Umbilical cord (tissue), 2 donors: ENCODE data around the gene FIZ1. TPM values are rescaled to one million over a fixed set of nuclear protein-coding genes. Genes with fewer than 3 reads are reported as not detected.
A peak's percentile ranks its signal among the peaks of the same experiment; 100 is the strongest.
"Not testable (repeated sequence)": the region's sequence is repeated elsewhere in the genome, so short reads cannot be mapped to it uniquely, and the experiment has no call there.

Experiments
- DNase-seq: peaks from one replicate; pipeline ENCODE4 v3.0.0-alpha.2; 2015; ENCODE audit warnings: low spot score
- total RNA-seq: library from RNA; depleted of rRNA; stranded (reverse); fragments of >200 nt; gene quantifications from one replicate; pipeline ENCODE4 v1.2.3, GENCODE V29; 2014; ENCODE audit warnings: low replicate concordance; ENCODE audit not compliant: insufficient read depth

FIZ1 gene
- total RNA-seq, 1 donor from 2014 or later: 2.4 TPM

DNA sequence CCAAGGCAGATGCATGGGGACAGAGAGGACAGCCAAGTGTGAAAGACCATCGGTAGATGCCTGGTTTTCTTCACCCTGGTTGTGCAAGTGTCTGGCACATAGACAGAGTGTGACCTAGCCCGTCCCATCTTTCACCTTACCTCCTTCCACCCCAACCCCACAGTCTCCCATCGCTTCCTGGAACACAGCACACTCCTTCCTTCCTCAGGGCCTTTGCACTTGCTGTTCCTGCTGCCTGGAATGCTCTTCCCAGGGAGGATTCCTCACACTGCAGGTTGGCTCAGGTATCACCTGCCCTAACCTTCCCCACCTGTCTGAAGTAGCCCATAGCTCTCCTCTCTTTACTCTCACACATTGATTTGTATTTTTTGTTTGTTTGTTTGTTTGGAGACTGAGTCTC, 3.0 kb downstream of the FIZ1 start:
- no peak for DNase-seq

DNA sequence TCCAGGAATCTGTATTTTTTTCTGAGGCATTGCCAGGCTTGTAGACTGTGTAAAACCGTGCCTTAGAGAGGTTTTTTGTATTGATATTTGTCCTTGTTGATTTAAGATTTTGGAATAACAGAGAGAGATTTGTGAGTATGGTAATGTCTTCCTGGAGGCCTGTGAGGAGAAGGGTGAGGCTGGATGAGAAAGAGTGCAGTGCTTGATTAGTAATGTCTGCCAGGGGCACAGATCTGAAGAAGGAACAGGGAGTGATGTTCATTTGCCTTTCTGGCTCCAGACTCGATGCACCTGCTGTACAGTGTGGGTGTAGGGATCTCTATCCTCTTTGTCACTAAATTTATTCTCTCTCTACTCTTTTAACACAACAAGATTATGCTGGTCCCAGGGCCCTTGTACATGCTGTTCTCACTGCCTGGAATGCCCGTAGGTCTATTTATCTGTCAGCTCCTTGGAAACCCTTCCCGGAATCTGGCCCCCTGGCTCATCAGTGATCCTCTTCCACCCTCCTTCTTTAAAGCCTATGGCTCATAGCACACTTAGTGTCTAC, 4.2 kb downstream of the FIZ1 start:
- no peak for DNase-seq

DNA sequence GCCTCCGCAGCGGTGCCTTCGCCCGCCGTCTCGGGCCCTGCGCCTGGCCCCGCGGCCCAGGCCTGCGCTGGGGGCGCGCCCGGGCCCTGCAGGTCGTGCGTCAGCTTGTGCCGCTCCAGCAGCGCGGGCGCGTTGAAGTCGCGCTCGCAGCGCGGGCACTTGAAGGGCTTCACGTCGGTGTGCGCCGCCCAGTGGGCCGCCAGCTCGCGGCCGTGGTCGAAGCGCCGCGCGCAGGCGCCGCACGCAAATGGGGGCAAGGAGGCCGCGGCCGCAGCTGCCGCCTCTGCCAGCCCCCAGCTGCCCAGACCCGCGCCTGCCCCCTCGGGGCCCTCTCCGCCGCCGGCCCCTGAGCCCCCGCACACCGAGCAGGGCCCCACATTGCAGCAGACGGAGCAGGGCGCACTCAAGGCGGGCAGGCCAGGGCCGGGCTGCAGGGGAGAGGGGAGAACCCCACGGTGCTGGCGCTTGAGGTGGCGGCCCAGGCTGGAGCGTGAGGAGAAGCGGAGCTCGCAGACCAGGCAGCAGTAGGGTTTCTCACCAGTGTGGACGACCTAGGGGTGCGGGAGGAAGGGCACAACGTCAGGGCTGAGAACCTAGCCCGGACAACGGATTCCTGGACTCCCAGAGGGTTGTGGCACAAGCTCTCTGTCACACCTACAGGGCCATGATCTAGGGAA, 6.1 kb downstream of the FIZ1 start:
- DNase-seq: no peak

DNA sequence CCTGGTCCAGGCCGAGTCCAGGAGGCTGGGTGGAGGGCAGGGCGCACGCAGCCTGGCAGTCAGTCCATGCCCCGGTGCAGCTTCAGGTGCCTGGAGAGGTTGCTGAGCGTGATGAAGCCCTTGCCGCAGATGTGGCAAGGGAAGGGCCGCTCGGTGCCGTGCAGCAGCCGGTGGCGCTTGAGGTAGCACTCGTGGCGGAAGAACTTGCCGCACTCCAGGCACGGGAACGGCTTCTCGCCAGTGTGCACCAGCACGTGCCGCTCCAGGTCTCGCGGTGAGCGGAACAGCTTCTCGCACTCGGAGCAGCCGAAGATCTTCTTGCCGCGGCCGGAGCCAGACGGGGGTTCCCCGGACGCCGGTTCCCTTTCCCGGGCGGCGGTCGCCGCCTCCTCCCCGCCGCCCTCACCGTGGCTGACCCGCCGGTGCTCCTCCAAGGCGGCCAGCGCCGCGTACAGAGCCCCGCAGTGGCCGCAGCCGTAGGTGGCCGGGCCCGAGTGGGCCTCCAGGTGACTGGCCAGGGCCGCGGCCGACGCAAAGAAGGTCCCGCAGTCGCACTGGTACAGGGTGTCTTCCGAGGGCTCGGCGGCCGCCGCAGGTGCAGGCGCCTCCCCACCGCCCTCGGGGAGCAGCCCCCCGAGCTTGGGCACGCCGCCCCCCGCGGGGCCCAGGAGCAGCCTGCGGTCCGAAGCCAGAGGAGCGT, 6.8 kb downstream of the FIZ1 start:
- DNase-seq: no peak

DNA sequence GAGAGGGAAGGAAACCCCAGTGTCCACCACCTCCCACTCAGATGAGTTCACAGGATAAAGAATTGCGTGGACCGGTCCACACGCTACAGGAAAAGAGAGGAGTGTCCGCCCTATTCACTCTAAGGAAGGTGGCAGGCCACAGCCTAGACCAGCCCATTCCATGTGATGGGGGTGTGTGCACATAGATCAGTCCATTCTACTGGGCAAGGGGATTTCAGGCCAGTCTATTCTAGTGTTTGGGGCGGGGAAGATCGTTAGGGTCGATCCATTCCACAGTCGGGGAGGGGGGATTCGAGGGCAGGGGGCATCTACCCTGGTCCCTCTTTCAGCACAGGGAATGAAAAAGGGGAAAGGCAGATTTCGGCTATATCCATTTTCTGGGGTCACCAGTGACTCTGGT, 7.8 kb downstream of the FIZ1 start:
- no peak for DNase-seq

DNA sequence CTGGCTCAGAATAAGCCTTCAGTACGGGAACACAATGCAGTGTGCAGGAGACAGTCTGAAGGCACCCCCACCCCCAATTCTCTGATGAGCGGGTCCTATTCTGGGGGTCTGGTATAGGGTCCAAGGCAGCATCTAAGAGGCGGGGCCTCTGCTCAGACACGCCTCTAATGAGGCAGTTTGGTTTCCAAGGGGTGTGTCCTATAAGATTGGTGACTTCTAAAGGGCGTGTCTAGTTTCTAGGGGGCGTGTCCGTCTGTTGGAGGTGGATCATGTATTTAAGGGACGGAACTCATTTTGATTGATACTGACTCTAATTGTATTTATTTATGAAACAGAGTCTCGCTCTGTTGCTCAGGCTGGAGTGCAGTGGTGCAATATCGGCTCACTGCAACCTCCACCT, 8.7 kb downstream of the FIZ1 start:
- DNase-seq: no peak

DNA sequence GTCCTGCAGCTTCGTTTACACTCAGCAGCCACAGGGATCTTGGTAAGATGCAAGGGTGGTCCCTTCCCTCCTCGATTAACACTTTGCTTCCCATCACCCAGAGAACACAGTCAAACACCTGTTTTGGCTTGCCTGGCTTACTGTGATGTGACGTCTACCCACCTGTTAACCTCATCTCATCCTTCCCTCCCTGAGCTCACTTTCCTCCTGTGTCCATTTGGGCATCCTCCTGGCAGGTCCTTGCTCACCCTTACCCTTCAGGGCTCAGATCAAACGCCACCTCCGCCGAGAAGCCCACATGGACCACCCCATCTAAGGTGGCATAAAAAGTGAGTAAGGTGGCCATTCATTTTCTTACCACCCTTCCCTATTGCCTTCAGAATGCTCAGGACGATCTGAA, 9.2 kb downstream of the FIZ1 start:
- DNase-seq: no peak

DNA sequence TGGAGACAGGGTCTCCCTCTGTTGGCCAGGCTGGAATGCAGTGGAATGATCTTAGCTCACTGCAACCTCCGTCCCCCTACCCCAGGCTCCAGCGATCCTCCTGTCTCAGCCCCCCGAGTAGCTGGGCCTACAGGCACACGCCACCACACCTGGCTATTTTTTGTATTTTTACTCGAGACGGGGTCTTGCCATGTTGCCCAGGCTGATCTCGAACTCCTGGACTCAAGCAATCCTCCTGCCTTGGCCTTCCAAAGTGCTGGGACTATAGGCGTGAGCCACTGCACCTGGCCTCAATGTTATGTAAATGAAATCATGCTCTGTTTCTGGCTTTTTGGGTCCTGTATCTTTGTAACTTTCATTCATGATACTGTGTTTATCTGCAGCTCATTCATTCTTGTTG, 10.6 kb downstream of the FIZ1 start:
- DNase-seq: no peak

DNA sequence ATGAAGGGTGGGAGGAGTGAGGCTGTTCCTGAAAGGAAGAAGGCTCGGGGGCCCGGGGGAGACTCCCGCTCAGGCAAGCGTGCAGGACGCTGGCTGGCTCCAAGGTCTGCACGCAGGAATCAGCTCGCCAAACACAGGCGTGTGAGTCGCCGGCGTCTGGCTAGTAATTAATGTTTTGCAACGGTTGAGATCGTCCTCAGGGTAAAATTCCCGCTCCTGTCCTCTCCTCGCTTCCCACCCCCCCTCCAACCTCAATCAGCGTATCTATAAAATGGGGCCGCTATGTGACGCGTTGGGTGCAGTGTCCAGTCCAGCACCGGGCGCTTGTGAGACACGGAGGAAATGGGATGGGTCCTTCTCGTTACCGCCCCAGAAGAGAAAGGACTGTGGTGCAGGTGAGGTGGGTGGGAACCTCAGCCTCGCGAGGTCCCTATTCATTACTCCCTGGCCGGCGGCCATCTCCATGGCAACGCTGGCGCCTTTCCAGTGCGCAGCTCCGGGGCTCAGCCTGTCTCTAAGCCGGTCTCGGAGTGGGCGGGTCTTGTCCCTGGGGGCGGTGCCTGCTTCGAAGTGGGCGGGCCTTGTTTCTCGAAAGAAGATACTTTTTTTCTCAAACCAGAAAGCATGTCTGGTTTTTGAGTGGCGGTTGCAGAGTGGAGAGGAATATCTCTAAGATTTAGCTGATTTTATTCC, 12.2 kb downstream of the FIZ1 start:
- peak; percentile 92 for DNase-seq

DNA sequence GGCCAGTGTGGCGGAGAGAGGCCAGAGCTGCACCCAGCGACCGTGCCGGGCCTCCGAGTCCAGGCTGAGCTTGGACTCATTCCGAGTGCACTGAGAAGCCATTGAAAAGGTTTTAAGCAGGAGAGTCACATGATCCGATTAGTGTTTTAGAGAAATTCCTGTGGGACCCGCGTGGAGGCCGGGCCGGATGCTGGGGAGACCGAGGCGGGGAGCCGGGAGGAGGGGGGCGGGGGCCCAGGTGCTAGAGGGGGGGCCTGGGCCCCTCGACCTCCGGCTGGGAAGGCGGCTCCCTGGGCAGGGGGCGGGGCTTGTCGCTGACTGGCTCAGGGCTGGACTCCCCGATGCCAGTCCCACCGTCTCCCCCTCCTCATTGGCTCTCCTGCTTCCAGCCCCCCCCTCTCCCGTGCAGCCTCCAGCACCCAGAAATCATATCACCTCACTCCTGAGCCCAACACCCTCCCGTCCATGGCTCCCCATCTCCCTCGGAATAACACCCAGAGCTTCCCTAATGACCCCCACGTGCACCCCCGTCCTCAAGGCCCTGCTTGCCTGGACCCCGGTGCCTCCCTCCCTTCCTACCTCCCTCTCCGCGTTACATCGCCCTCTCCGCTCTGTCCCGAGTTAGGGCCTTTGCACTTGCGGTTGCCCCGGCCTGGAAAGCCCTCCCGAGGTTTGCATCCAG, 13.5 kb downstream of the FIZ1 start:
- DNase-seq: peak; percentile 87

DNA sequence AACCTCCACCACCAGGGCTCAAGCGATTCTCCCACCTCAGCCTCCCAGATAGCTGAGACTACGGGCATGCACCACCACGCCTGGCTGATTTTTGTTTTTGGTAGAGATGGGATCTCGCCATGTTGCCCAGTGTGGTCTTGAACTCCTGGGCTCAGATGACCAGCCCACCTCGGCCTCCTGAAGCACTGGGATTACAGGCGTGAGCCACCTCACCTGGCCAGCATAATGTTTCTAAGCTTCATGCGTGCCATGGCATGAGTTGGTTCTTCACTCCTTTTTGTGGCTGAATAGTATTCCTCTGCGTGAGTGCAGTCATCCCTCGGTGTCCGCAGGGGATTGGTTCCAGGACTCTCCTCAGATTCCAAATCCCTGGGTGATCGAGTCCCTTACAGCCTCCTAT, 14.4 kb downstream of the FIZ1 start:
- no peak for DNase-seq

DNA sequence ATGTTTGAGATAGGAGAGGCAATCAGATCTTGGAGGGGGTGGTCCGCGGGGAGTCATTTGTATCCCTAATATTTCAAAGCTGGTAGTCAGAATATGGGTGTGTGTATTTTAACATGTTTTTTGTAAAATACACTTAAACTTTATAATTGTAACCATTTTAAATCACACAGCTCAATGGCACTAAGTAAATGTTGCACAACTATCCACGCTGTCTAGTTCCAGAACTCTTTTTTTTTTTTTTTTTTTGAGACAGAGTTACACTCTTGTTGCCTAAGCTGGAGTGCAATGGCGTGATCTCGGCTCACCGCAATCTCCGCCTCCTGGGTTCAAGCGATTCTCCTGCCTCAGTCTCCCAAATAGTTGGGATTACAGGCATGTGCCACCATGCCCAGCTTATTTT, 15.4 kb downstream of the FIZ1 start:
- not testable (repeated sequence) for DNase-seq

DNA sequence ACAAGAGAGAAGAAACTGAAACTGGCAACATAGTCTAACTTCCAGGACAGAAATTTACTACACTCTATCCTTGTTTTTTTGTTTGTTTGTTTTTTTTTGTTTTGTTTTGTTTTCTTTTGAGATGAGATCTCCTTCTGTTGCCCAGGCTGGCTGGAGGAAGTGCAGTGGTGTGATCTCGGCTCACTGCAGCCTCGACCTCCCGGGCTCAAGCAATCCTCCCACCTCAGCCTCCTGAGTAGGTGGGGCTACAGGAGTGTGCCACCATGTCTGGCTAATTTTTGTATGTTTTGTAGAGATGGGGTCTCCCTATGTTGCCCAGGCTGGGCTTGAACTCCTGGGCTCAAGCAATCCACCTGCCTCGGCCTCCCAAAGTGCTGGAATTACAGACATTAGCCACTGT, 17.0 kb downstream of the FIZ1 start:
- DNase-seq: not testable (repeated sequence)

DNA sequence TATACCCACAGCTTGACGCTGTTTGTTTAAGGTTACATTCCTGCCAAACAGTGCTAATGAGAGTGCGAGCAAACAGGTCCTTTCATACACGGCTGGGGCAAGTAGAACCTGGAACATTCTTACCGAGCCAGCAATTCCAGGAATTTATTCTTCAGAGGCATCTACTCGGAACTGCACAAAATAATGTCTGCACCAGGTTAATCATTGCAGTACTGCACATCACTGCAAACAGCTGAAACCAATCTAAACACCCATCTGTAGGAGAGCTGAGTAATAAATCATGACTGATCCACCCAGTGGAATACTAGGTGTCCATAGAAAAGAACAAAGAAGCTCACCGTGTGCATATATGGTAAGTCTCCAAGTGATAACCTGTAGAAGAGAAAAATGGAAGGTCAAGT, 17.5 kb downstream of the FIZ1 start:
- no peak for DNase-seq

DNA sequence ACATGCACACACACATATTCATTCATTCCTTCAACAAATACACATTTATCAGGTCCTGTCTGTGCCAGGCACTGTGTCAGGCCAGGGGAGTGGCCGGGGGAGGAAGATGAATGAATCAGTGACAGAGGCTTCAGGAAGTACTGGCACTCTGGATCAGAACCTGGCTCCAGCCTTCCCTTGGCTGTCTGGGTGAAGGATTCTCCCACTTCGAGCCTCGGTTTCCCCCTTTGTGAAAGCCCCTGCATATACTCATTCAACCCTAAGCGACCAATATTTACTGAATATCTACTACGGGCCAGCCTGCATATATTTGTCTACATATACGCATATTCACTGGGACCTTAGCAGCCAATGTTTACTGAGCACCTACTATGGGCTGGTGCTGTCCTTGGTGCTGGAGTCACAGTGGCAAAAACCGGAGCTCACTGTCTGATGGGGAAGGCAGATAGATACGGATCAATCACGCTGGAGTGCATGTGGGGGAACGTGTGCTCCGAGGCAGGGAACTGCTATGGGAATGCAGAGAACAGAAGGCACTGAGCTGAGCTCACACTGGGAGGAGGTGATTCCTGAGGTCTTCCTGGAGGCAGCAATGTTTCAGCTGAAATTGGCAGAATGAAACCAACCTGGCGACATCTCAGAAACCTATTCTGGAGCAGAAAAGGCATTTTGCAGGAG, 18.0 kb downstream of the FIZ1 start:
- DNase-seq: no peak

DNA sequence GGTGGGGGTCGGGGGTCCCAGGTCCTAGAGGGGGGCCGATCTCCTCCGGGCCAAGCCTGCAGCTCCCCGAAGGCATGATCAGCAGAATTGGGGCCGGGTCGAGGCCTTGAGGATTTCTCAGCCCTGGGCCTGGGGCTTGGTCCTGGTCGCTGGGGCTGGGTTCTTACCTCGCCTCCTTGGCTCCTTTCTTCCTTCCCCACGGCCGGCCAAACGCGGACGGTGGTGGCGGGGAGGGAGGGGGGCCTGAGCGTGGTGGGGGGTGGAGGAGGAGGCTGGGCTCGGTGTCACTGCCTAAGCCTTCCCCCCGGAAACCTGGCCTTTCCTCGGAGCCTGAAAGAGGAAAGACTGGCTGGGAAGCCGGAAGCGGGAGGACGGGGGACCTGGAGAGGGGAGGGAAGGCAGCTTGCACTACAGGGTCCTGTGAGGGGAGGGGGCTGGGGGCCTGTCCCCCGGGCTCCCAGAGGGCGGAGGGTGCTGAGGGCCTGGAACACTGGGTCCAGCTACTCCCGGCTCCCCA, 18.6 kb downstream of the FIZ1 start, which contains the start of gene ZNF579:
ZNF579 (minus strand) TSS at position 221 of the 517 bp plus-strand sequence. CDS start 1,209 bp downstream, outside the sequence.
- DNase-seq: peak; percentile 90

DNA sequence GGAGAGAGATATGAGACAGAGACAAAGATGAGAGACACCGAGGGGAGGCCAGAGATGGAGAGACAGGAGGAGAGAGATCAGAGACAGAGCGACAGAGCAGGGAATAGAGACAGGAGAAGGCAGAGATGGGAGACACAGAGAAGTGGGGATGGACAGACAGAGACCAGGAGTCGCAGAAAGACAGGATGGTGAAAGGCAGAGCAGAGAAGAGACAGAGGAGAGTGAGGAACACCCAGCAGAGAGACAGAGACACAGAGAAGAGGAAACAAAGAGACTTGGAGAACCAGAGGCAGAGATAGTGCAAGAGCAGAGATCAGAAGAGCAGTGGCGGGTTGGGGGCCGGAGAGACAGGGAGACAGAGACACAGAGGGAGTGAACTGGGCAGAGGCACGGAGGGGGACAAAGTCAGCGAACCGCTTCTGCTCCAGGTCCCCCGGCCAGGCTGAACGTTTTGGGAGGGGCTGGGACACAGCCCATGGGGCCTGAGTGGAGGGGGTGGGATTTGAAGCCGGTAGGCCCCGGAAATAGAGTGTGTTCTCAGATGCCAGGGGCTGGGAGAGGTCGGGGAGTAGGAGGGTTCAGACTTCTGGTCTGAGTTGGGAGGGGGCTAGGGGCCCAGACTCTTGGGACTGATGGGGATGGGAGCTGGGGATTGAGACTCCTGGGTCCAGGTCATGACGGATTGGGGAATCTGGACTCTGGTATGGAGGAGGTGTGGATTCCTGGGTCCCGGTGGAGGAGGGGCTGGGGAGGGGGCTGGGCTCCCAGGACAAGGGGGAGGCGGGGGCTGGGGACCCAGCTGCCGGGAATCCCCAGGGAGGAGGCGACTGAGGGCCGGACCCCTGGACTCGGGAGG, 19.3 kb downstream of the FIZ1 start:
- peak; percentile 74 for DNase-seq

DNA sequence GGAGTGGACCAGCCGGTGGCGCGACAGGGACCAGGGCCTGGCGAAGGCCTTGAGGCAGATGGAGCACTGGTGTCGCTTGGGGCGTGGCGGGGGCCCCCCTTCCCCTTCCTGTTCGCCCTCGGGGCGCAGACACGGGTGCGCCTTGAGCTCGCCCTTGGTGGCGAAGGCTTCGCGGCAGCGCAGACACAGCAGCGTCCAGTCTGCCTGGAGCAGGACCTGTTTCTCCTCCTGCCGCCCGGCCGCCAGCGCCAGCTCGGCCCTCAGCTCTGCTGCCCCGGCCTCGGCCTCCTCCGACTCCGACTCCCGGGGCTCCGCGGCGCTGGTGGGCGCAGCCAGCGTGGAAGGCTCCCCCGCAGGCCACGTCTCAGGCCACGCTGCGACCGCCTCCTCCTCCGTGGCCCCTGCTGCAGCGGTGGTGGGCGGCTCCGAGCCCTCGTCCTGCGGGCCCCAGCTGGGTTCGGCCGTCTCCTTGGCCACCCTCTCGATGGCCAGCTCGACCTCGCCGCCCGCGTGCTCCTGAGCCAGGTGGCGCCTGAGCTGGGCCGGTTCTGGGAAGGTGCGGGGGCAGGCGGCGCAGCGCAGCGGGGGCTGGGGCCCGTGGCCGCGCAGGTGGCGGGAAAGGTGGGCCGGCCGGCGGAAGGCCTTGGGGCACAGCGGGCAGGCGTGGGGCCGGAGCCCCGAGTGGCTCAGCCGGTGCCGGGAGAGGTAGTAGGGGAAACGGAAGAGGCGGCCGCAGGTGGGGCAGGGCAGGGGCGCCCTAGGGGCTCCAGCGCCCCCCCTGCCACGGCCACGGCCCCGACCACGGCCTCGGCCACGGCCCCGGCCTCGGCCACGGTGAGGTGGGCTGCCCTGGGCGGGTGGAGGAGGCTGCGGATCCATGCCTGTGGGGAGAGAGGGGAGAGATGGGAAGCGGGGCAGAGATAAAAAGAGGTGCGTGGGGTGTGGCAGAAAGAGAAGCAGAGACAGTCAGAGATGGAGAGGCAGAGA, 20.3 kb downstream of the FIZ1 start:
- no peak for DNase-seq
